Superior temporal gyrus (tissue), 1 donor: ENCODE measurements around the gene CCDC186.

Experiments
- DNase-seq: peaks from one replicate; pipeline ENCODE4 v3.0.0-alpha.2; 2016; ENCODE audit errors: extremely low spot score

Gene CCDC186

DNA sequence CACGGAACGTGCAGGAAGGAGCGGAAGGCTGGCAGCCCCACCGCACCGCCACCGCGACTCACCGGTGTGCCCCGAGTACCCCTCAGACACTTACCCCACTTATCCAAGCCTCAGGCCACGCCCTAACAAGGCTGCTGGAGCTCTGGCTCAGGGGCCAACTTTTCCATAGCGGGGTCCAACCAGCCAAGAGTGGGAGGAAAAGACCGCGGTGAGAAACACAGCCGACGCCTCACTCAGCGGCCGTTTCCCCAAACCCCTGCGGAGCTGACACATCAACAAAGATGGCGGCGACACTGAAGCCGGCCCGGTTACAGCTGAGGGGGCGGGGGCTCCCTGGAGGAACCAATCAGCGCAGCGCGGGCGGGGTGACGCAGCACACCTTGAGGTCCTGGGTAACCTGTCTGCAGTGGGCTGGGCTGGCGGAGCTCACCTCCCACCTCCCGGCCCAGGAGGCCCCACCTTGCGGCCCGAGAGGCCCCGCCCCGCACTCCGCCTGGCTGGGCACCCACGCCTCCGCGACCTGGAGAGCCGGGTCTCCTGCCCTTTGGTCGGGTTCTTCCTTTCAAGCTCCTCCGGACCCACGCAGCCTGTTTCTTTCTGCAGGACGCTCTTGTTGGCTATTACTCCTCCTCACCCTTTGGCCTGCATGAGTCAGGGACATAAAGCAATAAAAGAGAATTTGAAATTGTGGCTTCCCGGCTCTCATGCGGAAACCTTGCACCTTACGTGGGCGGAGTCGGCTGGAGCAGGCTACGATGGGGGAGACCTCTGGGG, at the start of gene CCDC186:
Gene CCDC186 (minus strand): TSS at position 283 of the 774 bp plus-strand sequence. CDS start 10,935 bp downstream, outside the sequence.
- peak; percentile 89 for DNase-seq

DNA sequence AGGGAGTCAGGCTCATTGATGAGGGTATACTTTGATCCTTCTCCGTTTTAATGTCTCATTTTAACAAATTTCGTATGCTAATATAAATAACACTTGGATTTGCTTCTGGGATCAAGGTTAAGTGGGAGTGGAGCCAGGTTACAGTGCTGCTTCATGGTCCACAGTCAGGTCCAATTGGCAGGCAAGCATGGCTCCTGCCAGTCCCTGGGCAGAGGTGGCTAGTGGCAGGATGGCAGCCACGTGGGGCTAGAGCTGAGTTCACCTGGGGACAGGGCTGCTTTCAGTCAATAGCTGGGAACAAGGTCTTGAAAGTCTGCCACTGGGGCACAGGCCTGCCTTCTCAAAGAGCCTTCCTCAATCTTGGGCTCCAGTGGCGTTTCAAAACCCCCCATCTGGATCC, 49.1 kb upstream of the CCDC186 start:
- DNase-seq: no peak

DNA sequence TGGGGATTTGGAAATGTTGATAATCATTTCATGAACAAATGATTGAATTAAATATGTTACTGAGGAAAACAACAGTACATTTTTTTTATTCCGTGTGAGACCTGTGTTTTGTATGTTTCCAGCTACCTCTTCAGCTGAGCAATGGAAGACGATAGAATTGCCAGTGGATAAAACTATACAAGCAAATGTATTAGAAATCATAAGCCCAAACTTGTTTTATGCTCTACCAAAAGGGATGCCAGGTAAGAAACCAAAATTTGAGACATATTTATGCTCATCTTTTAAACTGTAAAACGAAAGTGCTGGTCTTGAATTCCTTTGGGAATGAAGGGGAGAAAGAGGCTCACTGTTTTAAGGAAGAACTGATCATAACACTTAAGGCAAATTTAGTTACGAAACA, 47.2 kb upstream of the CCDC186 start:
- DNase-seq: no peak

DNA sequence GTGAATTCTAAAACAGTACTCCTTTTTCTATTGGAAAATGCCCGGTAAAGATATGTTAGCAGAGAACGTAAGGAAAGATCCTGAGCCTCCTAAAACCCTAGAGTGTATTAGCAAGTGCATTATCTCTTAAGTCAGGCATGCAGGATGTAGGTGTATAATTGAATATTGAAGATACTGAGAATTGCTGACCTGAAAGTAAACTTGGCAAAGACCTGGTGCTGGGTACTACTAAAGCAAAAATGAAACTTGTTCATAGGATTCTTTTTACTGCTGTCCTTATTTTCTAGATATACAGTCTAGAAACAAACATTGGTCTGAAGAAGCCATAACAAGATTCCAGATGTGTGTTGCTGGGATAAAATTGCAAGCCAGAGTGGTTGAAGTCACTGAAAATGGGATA, 46.3 kb upstream of the CCDC186 start:
- no peak for DNase-seq

DNA sequence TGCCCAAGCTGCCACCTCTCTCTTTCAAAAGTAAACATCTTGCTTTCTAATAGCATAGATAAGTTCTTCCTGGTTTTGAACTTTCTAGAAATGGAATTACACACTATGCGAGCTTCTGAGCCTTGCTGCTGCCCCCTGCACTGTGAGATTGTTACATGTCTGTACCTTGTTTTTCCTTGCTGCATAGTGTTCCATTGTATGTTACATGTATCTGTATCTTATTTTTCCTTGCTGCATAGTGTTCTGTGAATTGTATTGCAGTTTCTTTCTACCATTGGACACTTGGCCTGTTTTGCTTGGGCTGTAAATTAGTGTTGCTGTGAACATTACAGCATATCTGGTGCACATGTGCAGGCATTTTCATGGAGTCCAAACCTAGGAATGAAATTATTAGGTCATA, 41.0 kb upstream of the CCDC186 start:
- no peak for DNase-seq

DNA sequence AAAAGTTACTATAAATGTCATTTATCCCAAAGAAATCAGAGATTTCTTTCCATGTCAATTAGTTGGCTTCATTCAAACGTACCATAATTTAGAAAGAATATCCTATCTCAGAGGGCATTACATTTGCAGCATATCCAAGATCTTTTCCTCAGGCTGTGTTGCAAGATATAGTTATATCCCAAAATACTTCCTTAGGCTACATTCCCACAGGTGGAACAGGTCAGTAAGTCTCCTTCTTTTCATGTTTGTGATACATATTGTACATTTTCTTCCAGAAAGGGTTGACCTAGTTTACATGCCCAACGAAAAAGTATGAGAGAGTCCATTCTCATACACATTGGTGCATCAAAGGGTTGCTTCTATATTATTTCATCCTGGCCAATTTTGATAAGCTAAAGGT, 38.1 kb upstream of the CCDC186 start:
- no peak for DNase-seq

DNA sequence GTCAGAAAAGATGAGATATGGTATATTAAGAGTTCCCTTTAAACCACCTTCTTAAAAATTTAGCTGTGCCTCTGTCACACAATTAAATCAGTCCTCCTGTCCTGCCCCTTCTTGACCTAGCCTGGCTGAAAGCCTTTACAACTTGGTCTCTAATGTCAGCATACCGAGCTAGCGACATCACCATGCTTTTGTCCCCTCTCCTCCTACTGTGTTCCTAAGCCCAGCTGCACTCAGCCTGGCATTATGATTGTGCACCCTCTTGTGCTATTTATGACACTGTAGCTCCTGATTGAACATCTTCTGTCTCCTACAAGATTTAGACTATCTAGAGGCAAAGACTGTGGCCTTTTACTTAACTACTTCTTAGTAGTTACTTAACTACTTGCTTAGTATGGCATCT, 34.3 kb upstream of the CCDC186 start:
- DNase-seq: no peak

DNA sequence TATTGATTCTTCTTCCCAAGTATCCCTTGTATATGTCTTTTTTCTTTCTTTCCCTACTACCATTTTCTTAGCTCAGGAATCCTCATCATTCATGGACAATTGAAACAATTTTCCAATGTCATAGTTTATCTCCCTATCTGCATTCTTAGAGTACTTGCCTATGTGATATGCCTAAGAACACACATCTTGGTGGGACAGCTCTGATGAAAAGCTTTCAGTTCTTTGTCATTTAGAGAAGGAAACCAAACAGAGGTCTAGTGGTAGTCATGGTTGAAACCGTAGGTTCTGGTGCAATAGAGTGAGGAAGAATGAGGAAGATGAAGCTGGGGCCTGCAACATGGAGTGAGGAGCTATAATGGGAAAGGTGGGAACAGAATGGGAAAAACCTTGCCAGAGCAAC, 33.3 kb upstream of the CCDC186 start:
- DNase-seq: no peak

DNA sequence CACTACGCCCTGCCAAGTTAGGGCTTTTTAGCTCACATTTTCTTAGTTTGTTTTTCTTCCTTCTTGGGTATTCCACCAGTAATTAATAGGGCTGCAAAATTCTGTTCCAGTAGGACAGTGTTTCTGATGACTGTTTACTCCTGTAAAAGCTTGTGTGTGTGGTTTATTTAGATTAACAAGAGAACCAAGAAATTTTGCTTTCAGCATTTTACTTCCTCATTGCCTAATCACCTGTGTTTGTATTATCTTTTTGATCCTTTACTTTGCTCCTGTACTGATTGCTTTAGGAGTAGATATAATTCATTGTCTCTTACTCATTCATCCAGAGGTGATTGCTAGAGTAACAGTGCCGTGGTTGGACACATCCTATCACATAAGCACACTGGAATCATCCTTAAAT, 32.9 kb upstream of the CCDC186 start:
- DNase-seq: no peak

DNA sequence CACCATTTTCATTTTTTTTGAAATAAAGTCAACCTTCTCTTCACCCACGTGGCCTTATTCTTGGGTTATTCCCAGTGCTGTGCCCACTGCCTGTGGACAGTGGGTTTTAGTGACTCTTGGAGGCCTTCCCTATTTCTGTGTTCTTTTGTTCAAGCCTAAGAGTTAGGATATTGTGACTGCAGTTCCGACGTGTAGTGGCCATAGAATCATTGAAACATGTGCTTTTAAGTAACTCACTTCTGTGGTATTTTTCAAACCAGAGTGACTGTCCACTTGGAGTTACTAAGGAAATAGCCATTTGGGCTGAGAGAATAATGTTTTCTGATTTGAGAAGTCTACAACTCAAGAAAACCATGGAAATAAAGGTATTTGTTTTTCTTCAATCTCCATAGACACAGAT, 28.8 kb upstream of the CCDC186 start:
- no peak for DNase-seq

DNA sequence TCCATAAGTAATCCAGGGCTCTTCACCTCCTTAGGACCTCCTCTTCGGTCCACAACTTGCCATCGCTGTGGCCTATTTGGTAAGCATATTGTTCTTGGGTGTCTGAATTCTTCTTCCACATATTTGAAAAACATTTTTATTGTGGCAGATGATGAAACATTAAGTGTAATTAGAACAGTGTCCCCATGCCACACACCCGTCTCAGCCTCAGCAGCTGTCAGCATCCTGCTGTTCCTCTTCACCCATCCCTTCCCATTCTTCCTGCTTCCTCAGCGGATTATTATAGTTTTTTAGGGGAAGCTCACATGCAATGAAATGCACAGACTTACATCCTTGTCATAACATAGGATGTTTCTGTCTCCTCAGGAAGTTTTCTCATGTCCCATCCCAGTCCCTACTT, 25.2 kb upstream of the CCDC186 start:
- DNase-seq: no peak

DNA sequence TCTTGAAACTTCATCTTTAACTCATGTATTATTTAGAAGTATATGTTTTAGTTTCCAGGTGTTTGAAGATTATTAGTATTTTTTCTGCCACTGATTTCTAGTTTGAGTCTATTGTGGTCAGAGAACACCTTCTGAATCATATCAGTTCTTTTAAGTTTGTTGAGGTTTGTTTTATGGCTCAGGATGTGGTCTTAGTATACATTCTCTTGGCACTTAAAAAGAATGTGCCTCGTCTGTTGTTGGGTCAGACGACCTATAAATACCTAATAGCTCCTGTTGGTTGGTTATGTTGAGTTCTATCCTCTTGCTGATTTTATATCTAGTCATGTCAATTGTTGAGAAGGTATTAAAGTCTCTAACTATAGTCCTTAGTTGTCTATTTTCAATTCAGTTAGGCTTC, 21.1 kb upstream of the CCDC186 start:
- DNase-seq: no peak

DNA sequence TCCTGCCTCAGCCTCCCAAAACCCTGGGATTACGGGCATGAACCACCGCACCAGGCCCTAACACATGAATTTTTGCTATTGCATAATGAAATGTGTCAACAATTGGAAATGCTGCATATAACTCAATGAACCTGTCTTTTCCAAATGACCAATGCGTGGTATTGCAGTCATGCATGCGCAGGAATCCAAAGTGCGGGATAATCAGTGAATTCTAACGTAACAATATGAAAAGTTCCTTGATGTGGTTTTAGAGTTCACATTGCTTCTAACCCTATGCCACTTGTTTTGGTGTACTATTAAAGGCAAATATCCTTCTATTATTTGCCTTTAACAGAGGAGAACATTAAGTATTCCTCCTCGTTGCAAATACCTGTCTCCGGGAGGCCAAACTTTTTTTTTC, 15.7 kb upstream of the CCDC186 start:
- no peak for DNase-seq

DNA sequence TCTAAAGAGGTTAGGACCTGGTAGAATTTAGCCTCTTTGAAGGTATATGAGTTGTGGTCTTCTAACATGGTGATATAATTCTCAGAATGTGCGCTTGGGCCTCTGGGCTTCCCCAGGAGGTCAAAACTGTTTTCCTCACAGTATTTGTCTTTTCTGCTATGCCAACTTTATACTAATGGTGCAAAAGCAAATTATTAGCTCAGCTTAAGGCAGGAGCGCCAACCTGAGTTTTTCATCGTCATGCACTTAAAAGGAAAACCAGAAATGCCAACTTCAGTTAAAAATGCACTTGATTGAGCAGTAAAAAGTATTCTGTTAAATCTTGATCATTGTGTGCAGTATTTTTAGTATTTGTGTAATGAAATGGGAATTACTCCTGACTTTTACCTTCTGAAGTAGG, 14.9 kb upstream of the CCDC186 start:
- DNase-seq: no peak

DNA sequence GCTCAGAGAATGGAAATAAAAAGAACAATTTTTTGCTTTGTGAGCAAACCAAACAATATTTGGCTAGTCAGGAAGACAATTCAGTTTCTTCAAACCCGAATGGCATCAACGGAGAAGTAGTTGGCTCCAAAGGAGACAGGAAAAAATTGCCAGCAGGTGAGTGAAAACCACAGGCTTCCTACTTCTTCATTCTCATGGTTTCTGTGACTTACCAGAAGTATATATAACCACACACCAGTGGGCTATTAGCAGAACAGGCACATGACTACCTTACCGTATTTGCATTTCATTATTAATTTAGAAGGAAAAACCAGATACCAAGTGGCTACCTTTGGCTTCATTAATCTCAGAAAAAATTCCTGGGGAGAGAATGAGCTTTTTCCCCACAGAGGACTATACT, 14.0 kb upstream of the CCDC186 start:
- no peak for DNase-seq

DNA sequence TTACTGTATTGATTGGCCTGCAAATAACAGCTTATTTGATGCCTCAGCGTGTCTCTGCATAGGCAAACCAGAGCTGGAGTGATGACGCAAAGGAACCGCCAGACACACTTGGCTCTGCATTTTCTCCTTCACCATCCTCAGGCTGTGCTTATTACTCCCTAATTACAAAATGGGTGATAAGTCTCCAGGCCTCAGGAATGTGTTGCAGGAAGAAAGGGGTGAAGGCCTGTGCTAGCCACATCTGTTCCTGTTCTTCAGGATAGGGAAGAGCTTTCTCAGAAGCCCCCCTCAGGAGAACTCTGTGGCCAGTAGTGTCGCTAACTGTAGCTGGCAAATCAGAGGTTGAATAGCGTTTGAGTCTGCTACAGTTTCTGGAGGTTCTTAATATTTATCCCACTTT, 10.3 kb upstream of the CCDC186 start:
- no peak for DNase-seq

DNA sequence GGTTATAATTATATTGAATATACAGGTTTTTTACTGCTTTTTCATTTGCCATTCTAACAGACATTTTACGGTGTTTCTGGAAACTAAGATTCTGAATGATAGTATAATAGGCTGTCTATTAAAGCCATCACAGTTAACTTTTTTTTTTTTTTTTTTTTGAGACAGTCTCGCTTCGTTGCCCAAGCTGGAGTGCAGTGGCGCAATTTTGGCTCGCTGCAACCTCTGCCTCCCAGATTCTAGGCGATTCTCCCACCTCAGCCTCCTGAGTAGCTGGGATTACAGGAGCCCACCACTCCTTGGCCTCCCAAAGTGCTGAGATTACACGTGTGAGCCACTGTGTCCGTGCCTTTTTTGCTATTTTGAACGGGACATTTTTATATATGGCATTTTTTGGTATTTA, 9.6 kb upstream of the CCDC186 start:
- no peak for DNase-seq

DNA sequence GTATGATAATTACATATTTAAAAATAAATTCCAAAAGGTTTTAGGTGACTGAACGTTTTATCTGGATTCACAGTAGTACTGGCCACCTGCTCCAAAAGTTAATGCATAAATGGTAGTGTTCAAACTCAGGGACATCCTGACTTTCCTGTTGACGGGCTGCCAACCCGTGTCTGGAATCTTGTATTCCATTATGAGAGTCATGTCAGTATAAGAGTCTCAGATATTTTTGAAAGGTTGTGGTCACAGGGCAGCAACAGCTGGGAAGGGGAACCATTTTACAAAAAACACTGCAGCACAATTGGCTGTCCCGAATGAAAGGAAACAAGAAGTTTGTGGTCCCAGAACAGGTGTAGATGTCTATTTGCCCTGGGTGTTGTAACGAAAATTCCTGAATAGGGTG, 8.0 kb upstream of the CCDC186 start:
- no peak for DNase-seq

DNA sequence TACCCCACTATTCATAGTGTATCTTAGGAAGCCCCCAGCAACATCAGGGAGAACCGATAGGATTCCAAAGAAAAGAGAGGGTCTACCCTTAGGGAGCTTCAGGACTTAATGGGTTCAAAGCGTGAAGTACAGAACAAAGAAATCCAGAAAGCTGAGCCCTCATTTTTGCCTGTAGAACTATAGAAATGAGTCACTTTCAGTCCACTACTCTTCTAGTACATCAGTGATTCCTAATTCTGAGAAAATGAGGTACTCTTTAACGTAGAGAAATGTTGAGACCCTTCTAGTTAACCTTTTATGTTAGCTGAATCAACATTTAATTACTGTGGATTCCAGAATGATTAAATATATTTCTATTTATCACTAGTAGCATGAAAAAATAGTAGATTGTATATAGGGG, 6.9 kb upstream of the CCDC186 start:
- DNase-seq: no peak

DNA sequence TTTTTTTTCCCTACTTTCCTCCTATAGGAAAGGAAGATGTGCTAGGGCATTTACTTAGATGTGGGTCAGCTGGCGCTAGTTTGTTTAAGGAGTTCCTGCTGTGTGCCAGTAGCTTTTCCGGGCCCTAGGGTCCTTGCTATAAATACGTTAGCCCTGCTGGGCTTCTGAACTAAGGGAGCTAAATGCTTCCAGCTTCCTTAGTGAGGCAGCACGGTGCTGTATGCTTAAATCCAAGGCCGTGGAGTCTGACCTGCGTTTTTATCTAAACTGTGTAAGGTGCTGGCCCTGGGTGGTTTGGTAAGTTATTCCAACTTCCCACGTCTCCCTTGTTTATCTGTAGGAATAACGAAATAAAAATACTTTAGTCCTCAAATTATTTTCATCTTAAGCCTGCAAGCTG, 5.7 kb upstream of the CCDC186 start:
- no peak for DNase-seq

DNA sequence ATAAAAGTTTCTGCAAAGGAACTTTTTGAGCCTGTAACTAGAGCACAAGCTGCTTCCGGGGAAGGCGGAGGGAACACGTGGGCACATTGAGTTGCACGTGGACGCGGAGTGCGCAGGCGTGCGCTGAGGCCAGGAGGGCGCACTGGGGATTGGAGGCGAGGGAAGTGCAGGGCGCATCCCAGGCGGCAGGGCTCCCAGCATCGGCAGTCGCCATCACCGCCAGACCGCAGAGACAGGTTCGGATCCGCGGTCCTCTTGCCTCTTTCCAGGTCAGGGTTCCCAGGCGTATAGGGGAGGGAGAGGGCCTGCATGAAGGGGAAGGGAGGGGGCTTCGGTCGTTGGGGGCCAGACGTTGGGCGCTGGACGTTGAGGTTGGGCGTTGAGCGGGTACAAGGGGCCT, 5.1 kb upstream of the CCDC186 start, which contains the start of gene TDRD1:
Gene TDRD1 (plus strand): TSS at position 206 of the 400 bp plus-strand sequence. CDS start 8,479 bp downstream, outside the sequence.
- DNase-seq: no peak

DNA sequence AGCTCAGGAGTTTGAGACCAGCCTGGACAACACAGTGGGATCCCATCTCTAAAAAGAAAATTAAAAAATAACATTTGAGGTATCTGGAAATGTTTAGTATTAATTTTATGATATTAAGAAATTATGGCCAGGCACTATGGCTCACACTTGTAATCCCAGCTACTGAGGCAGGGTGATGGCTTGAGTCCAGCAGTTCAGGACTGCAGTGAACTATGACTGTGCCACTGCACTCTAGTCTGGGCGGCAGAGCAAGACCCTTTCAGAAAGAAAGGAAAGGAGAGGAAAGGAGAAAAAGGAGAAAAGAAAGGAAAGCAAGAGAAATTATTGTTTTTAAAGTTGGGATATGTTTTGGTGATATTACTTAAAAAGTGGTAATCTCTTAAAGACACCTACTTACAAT, 2.5 kb upstream of the CCDC186 start:
- DNase-seq: no peak

DNA sequence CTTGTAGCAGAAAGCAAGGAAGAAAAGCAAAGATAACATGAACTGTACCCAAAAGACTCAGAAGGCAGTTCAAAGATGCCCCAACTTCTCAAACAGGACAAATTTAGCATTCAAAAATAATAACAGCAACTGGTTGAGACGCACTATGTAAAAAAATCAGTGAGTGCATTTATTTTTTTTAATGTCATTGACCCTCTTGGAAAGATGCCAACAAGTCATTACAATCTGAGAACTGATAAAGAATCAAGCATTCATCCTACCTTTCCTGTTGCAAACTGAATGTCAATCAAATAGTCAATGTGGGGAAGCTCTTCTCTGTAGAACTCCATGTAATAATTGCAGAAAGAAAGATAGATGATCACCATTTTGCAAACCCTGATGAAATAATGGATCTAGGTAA, 1.7 kb upstream of the CCDC186 start:
- DNase-seq: no peak

DNA sequence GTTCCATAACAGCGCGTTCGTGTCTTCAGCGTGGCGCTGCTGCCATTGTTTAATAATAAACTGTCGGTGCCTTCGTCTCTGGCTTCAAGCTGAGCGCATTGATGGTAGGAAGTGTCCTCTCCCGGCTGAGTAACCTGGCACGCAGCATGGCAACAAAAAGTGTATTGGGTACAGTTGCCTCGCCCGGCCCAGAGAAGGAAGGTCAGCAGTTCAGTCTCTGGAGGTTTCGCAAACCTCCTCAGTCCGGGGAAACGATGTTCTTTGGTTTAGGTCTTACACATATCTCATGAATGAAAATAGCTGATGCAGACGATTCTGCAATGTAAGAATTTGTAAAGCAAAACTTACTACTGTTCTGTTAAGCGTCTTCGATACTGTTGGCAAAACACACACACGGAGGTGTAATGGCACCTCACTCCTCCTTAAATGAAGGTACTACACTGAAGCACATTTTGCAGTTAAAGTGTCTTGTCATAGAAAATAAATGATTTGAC, 739 bp upstream of the CCDC186 start:
- DNase-seq: peak; percentile 46
